Stimulated activated CD8-positive, alpha-beta memory T cell treated with anti-CD3 and anti-CD28 coated beads, Interleukin-12 subunit alpha, Interleukin-12 subunit beta, amount 100 ng/mL, for 24 hours (primary cell): ENCODE measurements around the gene DYSF.
"Not testable (repeated sequence)": the region's sequence is repeated elsewhere in the genome, so short reads cannot be mapped to it uniquely, and the experiment has no call there.

ENCODE experiments used
- DNase-seq: peaks from one replicate; pipeline ENCODE4 v3.0.0-alpha.2; 2020; ENCODE audit errors: extremely low read depth

Gene DYSF

GRCh38 chr2:71453404-71454220, at the start of gene DYSF:
Gene DYSF (plus strand): TSS chr2:71453561.
- DNase-seq: no peak

DNA sequence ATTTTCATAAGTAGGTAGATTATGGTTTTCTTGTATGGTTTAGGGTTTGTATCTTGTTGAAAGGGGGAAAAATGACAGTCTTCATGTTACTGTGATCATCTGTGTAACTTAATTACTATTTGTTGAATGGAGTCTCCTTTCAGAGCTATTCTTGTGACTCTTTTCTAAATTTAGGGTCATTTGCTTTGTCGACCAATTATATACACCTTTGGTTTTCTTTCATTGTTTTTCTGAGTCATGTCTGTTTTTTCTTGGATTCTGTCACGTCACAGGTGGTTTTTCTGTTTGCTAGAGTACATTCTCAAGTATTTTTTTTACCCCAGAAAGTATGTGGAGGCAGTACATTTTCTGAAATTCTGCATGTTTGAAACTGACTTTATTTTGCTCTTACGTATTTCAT, 43.8 kb upstream of the DYSF start:
- no peak for DNase-seq

DNA sequence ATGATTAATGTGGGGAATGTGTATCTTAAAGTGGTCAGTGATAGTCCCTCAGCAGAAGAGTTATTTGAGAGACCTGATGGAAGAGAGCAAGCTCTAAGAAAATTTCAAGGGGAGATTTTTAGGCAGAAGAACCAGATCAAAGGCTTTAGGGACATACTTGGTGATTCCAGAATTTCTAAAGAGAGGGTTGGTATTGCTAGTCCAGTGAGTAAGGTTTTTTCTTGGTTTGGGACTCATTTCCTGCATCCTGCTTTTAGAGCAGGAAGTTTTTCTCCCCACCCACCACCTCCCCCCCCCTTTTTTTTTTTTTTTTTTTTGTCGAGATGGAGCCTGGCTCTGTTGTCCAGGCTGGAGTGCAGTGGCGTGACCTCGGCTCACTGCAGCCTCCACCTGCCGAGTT, 42.7 kb upstream of the DYSF start:
- DNase-seq: no peak

GRCh38 chr2:71416866-71417265, 36.5 kb upstream of the DYSF start:
- not testable (repeated sequence) for DNase-seq

DNA sequence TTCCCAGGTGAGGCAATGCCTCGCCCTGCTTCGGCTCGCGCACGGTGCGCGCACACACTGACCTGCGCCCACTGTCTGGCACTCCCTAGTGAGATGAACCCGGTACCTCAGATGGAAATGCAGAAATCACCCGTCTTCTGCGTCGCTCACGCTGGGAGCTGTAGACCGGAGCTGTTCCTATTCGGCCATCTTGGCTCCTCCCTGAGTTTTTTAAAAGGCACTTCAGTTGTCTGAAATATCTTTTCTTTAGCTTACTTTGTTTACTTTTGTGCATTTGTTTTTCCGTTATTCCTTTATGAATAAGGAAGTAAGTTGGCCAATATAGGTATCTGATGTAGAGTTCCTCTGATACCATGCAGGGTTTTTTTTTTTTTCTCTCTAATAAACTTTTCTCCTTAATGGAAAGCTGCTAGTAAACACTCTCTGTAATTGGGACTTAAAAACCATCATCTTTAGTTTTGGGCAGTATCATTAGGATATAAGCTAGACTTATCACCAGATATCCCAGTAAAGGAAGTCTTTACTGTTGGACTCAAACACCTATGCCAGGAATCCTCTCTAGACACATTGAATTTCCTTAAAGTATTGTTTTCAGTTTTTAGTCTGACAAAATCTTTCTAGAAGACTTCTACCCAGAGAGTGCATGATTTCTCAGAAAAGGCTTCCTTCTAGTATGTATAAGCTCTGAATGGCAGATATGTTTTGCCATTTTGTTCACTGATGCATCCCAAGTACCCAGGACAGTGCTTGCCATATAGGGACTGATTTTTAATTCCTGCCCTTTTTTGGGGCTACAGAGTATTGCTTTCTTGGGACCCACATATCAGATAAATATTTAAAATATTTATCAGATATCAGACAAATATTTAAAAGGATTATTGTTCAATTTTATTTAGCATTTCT, 35.8 kb upstream of the DYSF start:
- no peak for DNase-seq

DNA sequence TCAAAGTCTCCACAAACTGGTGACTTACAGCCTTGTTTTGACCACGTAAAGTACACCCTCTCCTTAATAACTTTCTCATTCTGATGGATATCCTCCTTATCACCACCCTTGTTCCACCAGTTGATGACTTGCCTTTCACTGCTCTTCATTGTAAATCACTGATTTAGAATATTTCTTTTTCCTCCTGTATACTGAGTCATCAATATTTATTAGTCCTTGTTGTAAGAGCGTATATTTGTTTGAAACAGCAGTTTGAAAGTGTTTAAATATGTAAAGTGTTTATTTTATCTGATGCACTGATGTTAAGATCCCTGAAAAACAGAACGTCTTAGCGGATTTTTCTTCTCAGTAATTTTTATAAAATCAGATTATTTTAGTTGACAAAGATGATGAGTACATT, 34.2 kb upstream of the DYSF start:
- DNase-seq: no peak

- DNase-seq: no peak
These were observed 33.4 kb upstream of the DYSF start for GRCh38 chr2:71419976-71420375.

DNA sequence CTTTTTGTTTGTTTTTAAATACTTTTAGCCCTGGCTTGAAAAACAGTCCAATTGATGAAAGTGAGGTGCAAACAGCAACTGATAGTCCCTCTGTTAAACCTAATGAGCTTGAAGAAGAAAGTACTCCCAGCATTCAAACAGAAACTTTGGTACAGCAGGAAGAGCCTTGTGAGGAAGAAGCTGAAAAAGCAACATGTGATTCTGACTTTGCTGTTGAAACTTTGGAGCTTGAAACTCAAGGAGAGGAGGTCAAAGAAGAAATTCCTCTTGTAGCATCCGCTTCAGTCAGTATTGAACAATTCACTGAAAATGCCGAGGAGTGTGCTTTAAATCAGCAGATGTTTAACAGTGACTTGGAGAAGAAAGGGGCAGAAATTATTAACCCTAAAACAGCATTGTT, 30.6 kb upstream of the DYSF start:
- DNase-seq: no peak

DNA sequence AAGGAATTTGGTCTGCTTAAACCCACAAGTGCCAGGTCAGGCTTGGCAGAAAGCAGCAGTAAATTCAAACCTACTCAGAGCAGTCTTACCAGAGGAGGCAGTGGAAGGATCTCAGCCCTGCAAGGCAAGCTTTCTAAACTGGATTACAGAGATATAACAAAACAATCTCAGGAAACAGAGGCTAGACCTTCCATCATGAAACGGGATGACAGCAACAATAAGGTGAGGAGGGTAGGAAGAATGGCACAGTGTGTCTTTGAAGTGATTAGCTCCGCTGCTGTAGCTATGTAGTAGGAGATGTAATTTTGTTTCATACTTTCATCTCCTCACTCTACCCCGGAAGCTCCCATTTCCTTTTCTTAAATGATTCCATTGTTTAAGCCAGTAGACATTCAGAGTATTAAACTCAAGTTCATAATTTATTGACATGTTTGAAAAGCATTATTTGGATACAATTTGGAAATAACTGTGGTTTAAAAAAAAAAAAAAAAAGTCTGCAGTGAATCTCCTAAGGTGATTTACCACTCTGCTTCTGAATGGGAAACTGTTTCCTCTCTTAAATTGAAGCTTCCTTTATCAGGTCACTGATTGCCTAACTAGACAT, 29.4 kb upstream of the DYSF start:
- DNase-seq: no peak

DNA sequence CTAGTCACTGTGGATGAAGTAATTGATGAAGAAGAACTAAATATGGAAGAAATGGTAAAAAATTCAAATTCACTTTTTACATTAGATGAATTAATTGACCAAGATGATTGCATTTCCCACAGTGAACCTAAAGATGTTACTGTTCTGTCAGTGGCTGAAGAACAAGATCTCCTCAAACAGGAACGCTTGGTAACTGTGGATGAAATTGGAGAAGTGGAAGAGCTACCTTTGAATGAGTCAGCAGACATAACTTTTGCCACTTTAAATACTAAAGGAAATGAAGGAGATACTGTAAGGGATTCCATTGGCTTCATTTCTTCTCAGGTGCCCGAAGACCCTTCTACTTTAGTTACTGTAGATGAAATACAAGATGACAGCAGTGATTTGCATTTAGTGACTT, 26.6 kb upstream of the DYSF start:
- no peak for DNase-seq

DNA sequence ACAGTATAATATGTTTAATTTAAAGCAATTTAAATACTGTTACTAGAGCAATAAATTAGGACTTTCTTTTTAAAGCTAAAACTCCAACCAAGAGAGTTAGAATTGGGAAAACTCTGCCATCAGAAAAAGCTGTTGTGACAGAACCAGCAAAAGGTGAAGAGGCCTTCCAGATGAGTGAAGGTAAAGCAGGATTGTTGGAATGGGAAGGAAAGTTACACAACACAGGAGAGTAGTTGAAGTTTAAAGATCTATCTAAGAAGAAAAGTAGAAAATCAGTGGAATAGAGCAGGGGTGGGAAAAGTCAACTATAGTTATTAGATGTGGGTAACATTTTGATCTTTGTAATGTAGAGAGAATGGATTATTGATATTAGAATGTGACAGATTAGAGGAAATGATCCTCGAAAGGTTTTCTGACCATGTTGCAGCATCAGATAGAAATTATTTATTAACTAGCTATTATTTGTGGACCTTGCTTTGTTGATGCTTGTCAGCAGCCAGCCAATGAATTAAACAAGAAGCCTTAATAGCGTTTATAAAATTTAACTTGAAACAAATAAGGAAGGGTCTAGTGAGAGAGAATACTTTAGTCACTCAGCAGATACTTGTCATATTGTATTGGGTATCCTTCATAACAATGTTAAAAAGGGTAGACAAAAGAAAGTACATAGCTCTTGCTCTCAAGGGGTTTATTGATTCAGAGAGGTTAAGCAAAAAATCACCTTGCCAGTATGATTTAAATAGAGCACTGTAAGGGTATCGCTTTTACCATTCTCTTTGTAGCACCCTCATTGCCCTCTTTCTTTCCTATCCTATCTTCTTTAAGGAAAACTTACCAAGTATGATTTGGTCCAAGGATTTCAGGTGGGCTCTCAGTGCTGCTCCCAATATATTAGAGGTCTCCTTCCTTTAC, 24.6 kb upstream of the DYSF start:
- no peak for DNase-seq

DNA sequence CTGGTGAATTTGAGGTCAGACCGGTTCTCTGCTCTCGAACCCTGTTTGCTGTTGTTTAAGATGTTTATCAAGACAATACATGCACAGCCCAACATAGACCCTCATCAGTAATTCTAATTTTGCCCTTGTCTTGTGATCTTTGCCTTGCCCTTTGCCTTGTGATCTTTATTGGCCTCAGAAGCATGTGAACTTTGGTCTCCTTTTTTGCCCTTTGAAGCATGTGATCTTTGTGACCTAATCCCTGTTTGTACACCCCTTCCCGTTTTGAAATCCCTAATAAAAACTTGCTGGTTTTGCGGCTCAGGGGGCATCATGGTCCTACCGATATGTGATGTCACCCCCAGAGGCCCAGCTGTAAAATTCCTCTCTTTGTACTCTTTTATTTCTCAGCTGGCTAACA, 8.2 kb upstream of the DYSF start:
- not testable (repeated sequence) for DNase-seq

DNA sequence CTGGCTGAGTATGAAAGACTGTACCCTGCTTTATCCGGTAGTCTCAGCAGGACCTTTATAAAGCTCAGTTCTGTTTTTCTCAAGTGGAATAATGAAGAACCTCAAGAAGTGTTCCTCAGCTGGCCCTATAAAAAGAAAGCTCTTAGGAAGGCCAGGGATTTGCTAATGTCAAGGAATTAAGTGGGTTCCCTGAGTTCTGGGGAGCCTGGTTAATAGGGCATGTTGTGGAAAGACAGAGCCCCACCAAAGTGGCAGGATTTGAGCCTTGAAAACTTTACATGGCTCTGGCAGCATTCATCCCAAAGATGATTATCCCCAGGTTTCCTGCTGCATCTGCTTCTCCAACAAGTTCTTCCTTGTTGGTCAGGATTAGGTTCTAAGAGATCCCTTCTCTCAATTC, 6.9 kb upstream of the DYSF start:
- DNase-seq: no peak

- DNase-seq: no peak
These were observed 4.0 kb upstream of the DYSF start for GRCh38 chr2:71449343-71449742.

GRCh38 chr2:71451705-71452104, 1.7 kb upstream of the DYSF start:
- no peak for DNase-seq

- DNase-seq: no peak
These were observed 796 bp upstream of the DYSF start for GRCh38 chr2:71452565-71452964.

DNA sequence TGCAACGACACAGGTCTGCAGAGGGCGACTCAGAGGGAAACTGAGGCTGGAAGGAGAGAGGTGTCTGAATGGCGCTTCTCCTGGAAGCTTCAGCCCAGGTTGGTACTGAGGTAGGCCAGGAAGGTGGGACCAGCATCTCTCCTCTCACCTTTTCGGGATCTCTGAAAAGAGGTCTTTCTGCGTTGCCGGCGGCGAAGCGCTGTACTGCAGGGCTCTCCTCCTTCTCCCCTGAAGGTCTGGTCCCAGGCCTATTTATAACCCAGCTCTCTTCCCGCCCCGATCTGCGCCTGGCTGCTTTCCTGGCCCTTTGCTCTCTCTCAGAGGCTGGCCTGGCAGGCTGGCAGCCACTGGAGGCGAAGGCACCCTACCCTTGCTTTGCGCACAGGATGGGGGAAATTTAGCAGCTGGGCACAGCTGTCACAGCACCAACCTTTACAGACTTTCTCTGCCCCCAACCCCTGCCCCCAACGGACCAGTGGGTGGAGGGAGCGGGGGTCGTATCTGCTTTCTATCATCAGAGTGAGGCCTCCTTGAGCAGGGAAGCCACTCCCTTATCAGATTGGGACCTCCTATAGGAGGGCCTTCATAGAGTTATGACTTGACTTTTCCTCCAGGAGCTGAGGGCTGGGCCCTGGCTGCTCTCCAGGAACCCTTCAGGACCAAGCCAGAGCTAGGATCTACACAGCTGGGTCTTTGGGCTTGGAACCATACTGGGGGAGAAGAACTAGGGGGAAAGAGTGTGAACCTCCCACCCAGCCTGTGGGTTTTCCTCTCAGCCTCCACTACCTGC, 1.1 kb downstream of the DYSF start:
- no peak for DNase-seq

GRCh38 chr2:71455011-71455740, 1.8 kb downstream of the DYSF start:
- no peak for DNase-seq

DNA sequence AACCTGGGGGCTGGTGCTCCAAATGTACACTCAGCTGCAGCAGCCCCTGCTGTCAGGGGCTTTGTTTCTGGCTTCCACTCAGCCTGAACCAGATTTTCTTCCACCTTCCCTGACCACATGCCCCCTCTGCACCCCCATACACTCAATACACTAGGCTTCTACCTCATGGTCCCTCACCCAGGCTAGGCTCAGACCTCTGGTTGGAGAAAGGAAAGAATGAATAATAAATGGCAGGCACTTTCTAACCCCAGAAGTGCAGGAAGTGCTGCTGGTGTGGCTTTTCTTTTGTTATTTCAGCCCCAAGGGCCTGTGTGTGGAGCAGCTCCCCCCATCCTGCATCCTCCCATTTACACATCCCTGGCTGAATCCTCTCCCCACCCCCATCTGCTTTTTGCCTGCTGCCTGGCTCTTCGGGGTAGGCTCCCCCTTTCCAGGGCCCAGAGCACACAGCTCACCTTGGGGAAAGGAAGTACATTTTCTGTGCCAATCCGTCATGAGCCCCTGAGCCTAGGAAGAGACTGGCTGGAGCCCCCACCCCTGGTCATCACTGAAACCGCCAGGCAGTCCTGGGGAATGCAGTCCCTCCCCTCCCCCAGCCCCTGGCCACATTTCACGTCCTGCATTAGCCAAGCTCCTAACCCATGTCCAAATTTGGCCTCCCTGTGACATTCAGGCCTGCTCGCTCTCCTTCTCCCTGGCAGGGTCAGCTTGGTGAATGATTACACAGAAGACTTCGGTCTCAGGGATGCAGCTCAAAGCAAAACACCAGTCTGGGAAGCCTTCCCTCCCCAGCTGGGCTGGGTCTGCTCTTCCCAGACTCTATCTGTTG, 2.6 kb downstream of the DYSF start:
- no peak for DNase-seq
